HepG2 (cell line): ENCODE results near the gene PPP4R3A. TPM values are rescaled to one million over a fixed set of nuclear protein-coding genes. Genes with fewer than 3 reads are reported as not detected.

Experiments used
- AGO1 ChIP-seq: fragments of 200-400 bp; formaldehyde crosslinking; IDR thresholded peaks from 2 replicates; pipeline ENCODE4 v1.6.1; 2017; ENCODE audit warnings: mild to moderate bottlenecking, low read depth, low read length, moderate library complexity; ENCODE audit not compliant: poor library complexity, severe bottlenecking
- DNMT3B ChIP-seq: conservative IDR thresholded peaks from 2 replicates; pipeline ENCODE4 v1.6.1; 2016; ENCODE audit warnings: missing biosample characterization, control low read depth
- HNRNPH1 ChIP-seq: fragments of 200-400 bp; formaldehyde crosslinking; optimal IDR thresholded peaks from 2 replicates; pipeline ENCODE3; 2017; ENCODE audit warnings: mild to moderate bottlenecking, low read depth, low read length
- ISL2 ChIP-seq: sonication (generic); formaldehyde crosslinking; IDR thresholded peaks from 2 replicates; pipeline ENCODE4 v1.5.0; 2020; ENCODE audit warnings: missing genetic modification reagents
- KLF16 ChIP-seq, 2 experiments: sonication (generic) in 1 of 2; formaldehyde crosslinking in 1 of 2; IDR thresholded peaks; 2 replicates each; pipeline versions ENCODE4 v1.6.1 to v1.8.0; 2016 to 2023; ENCODE audit warnings: missing genetic modification reagents in 2 of 2, missing compliant biosample characterization in 1 of 2
- KLF9 ChIP-seq: IDR thresholded peaks from 2 replicates; pipeline ENCODE4 v1.6.1; 2016; ENCODE audit warnings: low read depth
- PAF1 ChIP-seq: IDR thresholded peaks from 2 replicates; pipeline ENCODE4 v1.6.1; 2016; ENCODE audit warnings: missing genetic modification reagents, missing compliant biosample characterization
- PRDM4 ChIP-seq: sonication (generic); formaldehyde crosslinking; IDR thresholded peaks from 2 replicates; pipeline ENCODE4 v1.9.0; 2021; ENCODE audit warnings: missing genetic modification reagents, borderline replicate concordance
- SP1 ChIP-seq, 2 experiments: fragments of 450-650 bp in 1 of 2; sonication (generic) in 1 of 2; formaldehyde crosslinking in 1 of 2; IDR thresholded peaks; 2 replicates each; pipeline versions ENCODE4 v1.4.0 to v1.6.1; 2016 to 2020; ENCODE audit warnings: missing genetic modification reagents in 1 of 2
- ZBTB8A ChIP-seq: sonication (generic); formaldehyde crosslinking; IDR thresholded peaks from 2 replicates; pipeline ENCODE4 v1.4.0; 2020; ENCODE audit warnings: mild to moderate bottlenecking, low read depth, missing genetic modification reagents, borderline replicate concordance
- ZNF256 ChIP-seq: sonication (generic); formaldehyde crosslinking; conservative IDR thresholded peaks from 2 replicates; pipeline ENCODE4 v1.4.0; 2020; ENCODE audit warnings: missing genetic modification reagents
- ZNF501 ChIP-seq: sonication (generic); formaldehyde crosslinking; IDR thresholded peaks from 2 replicates; pipeline ENCODE4 v1.5.1; 2020; ENCODE audit warnings: mild to moderate bottlenecking, moderate library complexity, missing genetic modification reagents
- ZNF777 ChIP-seq: sonication (generic); formaldehyde crosslinking; IDR thresholded peaks from 2 replicates; pipeline ENCODE4 v1.4.0; 2020; ENCODE audit warnings: missing genetic modification reagents
- ZNF781 ChIP-seq: sonication (generic); formaldehyde crosslinking; IDR thresholded peaks from 2 replicates; pipeline ENCODE4 v1.5.1; 2020; ENCODE audit warnings: borderline replicate concordance, mild to moderate bottlenecking, missing genetic modification reagents; ENCODE audit errors: not compliant biosample characterization
- polyA plus RNA-seq, 8 experiments: library from polyadenylated mRNA; depleted of rRNA in 3 of 8; stranded (reverse) in 7 of 8; unstranded in 1 of 8; fragments of >200 nt; fragmentation: Illumina TruSeq in 4 of 8; extraction: Trizol in 4 of 8; gene quantifications; 2 replicates each; pipeline versions ENCODE4 v1.2.1 to v1.2.3, GENCODE V29; 2011 to 2016; ENCODE audit warnings: low read depth in 4 of 8, missing spikeins in 1 of 8, mixed read lengths in 1 of 8; ENCODE audit not compliant: insufficient read depth in 1 of 8
- total RNA-seq, 5 experiments: library from RNA; depleted of rRNA; stranded (reverse); fragments of >200 nt; fragmentation: Illumina TruSeq; extraction: Trizol; gene quantifications; 2 replicates each; pipeline ENCODE4 v1.2.3, GENCODE V29; 2016; ENCODE audit warnings: low read depth in 1 of 5
- TF ChIP-seq, protein P1 (sequence below): sonication (generic); formaldehyde crosslinking; IDR thresholded peaks from 2 replicates; pipeline ENCODE4 v1.9.0; 2021; ENCODE audit warnings: missing genetic modification reagents, borderline replicate concordance
- TF ChIP-seq, protein P2 (sequence below): sonication (generic); formaldehyde crosslinking; IDR thresholded peaks from 2 replicates; pipeline ENCODE4 v1.5.1; 2020; ENCODE audit warnings: mild to moderate bottlenecking, missing genetic modification reagents, borderline replicate concordance
- TF ChIP-seq, protein P3 (sequence below): sonication (generic); formaldehyde crosslinking; IDR thresholded peaks from 2 replicates; pipeline ENCODE4 v1.5.0; 2020; ENCODE audit warnings: missing genetic modification reagents

Gene PPP4R3A
- total and polyA plus RNA-seq, 2 of the 13 experiments (the other 11 are each of a cell fraction or from before 2014, with no cell fraction given) = 22.5 to 57.4 TPM

GRCh38 chr14:91554535-91555332, 44.6 kb upstream of the PPP4R3A start (continued):
- TF ChIP-seq, protein P1, sequence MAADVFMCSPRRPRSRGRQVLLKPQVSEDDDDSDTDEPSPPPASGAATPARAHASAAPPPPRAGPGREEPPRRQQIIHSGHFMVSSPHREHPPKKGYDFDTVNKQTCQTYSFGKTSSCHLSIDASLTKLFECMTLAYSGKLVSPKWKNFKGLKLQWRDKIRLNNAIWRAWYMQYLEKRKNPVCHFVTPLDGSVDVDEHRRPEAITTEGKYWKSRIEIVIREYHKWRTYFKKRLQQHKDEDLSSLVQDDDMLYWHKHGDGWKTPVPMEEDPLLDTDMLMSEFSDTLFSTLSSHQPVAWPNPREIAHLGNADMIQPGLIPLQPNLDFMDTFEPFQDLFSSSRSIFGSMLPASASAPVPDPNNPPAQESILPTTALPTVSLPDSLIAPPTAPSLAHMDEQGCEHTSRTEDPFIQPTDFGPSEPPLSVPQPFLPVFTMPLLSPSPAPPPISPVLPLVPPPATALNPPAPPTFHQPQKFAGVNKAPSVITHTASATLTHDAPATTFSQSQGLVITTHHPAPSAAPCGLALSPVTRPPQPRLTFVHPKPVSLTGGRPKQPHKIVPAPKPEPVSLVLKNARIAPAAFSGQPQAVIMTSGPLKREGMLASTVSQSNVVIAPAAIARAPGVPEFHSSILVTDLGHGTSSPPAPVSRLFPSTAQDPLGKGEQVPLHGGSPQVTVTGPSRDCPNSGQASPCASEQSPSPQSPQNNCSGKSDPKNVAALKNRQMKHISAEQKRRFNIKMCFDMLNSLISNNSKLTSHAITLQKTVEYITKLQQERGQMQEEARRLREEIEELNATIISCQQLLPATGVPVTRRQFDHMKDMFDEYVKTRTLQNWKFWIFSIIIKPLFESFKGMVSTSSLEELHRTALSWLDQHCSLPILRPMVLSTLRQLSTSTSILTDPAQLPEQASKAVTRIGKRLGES = no peak
- TF ChIP-seq KLF16 (CRISPR knock-in tag; IDR thresholded peaks at IDR 0.05) (no peak), ZNF501 (CRISPR knock-in tag) (no peak), KLF9 (CRISPR knock-in tag) (no peak), ZNF777 (CRISPR knock-in tag) (no peak), AGO1 (no peak), SP1 (IDR thresholded peaks at IDR 0.05) (no peak), SP1 (CRISPR knock-in tag; IDR thresholded peaks at IDR 0.05) (no peak), ZNF781 (CRISPR knock-in tag) (peak; percentile 41), ISL2 (CRISPR knock-in tag) (no peak), ZBTB8A (no peak), PRDM4 (CRISPR knock-in tag) (no peak), ZNF256 (CRISPR knock-in tag) (no peak), HNRNPH1 (no peak), PAF1 (CRISPR knock-in tag) (no peak), DNMT3B (no peak)
- TF ChIP-seq, protein P2, sequence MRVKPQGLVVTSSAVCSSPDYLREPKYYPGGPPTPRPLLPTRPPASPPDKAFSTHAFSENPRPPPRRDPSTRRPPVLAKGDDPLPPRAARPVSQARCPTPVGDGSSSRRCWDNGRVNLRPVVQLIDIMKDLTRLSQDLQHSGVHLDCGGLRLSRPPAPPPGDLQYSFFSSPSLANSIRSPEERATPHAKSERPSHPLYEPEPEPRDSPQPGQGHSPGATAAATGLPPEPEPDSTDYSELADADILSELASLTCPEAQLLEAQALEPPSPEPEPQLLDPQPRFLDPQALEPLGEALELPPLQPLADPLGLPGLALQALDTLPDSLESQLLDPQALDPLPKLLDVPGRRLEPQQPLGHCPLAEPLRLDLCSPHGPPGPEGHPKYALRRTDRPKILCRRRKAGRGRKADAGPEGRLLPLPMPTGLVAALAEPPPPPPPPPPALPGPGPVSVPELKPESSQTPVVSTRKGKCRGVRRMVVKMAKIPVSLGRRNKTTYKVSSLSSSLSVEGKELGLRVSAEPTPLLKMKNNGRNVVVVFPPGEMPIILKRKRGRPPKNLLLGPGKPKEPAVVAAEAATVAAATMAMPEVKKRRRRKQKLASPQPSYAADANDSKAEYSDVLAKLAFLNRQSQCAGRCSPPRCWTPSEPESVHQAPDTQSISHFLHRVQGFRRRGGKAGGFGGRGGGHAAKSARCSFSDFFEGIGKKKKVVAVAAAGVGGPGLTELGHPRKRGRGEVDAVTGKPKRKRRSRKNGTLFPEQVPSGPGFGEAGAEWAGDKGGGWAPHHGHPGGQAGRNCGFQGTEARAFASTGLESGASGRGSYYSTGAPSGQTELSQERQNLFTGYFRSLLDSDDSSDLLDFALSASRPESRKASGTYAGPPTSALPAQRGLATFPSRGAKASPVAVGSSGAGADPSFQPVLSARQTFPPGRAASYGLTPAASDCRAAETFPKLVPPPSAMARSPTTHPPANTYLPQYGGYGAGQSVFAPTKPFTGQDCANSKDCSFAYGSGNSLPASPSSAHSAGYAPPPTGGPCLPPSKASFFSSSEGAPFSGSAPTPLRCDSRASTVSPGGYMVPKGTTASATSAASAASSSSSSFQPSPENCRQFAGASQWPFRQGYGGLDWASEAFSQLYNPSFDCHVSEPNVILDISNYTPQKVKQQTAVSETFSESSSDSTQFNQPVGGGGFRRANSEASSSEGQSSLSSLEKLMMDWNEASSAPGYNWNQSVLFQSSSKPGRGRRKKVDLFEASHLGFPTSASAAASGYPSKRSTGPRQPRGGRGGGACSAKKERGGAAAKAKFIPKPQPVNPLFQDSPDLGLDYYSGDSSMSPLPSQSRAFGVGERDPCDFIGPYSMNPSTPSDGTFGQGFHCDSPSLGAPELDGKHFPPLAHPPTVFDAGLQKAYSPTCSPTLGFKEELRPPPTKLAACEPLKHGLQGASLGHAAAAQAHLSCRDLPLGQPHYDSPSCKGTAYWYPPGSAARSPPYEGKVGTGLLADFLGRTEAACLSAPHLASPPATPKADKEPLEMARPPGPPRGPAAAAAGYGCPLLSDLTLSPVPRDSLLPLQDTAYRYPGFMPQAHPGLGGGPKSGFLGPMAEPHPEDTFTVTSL = no peak
- TF ChIP-seq, protein P3, sequence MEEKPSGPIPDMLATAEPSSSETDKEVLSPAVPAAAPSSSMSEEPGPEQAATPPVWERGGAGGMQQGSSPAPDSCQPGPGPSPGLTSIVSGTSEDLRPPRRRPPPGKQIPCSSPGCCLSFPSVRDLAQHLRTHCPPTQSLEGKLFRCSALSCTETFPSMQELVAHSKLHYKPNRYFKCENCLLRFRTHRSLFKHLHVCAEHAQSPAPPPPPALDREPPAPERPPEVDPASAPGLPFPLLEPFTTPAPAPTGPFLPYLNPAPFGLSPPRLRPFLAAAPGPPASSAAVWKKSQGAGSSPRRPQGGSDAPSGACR (CRISPR knock-in tag) = no peak
